ENCODE data around the gene EFCAB8. TPM values are rescaled to one million over a fixed set of nuclear protein-coding genes. Genes with fewer than 3 reads are reported as not detected.
"Not testable (repeated sequence)": the region's sequence is repeated elsewhere in the genome, so short reads cannot be mapped to it uniquely, and the experiment has no call there.

The EFCAB8 gene
- total RNA-seq, 1 donor from 2014 or later = 0.72 TPM

DNA sequence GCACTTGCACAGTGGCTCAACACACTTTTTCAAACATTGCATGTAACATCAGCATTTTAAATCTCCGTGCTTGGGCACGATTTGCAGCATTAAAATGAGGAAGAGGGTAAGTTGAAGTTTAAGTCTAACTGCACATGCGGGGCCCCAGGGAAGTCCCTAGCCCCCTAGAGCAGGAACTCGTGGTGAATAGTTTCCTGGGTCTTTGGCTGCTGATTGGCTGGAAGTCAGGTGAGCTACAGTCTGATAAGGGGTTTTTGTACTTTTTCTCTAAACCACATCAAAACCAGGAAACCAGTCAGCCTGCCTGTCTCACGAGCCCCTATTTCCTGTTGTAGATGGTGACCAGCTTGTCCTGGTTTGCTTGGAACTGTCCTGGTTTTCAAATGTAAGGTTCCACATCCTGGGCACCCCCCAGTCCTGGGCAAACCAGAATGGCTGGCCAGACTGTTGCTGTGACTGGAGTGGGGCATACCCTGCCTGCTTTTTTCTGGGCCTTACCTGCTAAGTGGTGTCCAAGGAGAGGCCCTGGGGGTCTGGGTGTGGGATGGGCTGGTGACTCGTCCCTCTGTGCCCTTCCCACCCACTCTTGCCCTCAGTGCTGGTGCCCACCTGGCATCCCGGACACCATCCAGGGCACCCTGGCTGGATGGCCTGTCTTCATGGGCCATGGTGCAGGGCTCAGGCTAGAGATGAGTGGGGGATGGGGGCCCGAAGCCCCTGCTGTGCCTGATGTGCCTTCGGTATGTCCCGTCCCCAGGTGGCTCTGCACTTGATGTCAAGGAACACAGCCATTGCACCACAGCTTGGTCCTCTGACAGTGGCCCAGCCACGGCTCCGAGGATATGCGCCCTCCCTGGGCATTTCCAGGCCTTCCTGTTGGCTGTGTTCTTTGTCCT lies 113.7 kb downstream of the EFCAB8 start:
- Histone ChIP-seq H3K27ac (peak overlapping the region; percentile 55), H3K36me3 (no peaks in the 10 kb centered on the region), H3K27me3 (no peaks in the 10 kb centered on the region), H3K4me3 (no peak overlapping the region), H3K9me3 (no peaks in the 10 kb centered on the region), H3K4me1 (peaks cover 5% of the 10 kb centered on the region)
- intact Hi-C loops (cut with DNase I) = no loop called here
- TF ChIP-seq, protein P1, sequence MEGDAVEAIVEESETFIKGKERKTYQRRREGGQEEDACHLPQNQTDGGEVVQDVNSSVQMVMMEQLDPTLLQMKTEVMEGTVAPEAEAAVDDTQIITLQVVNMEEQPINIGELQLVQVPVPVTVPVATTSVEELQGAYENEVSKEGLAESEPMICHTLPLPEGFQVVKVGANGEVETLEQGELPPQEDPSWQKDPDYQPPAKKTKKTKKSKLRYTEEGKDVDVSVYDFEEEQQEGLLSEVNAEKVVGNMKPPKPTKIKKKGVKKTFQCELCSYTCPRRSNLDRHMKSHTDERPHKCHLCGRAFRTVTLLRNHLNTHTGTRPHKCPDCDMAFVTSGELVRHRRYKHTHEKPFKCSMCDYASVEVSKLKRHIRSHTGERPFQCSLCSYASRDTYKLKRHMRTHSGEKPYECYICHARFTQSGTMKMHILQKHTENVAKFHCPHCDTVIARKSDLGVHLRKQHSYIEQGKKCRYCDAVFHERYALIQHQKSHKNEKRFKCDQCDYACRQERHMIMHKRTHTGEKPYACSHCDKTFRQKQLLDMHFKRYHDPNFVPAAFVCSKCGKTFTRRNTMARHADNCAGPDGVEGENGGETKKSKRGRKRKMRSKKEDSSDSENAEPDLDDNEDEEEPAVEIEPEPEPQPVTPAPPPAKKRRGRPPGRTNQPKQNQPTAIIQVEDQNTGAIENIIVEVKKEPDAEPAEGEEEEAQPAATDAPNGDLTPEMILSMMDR (IDR thresholded peaks at IDR 0.05) = no peak
- DNase-seq (peak; percentile 53), ATAC-seq (peak; percentile 22)

DNA sequence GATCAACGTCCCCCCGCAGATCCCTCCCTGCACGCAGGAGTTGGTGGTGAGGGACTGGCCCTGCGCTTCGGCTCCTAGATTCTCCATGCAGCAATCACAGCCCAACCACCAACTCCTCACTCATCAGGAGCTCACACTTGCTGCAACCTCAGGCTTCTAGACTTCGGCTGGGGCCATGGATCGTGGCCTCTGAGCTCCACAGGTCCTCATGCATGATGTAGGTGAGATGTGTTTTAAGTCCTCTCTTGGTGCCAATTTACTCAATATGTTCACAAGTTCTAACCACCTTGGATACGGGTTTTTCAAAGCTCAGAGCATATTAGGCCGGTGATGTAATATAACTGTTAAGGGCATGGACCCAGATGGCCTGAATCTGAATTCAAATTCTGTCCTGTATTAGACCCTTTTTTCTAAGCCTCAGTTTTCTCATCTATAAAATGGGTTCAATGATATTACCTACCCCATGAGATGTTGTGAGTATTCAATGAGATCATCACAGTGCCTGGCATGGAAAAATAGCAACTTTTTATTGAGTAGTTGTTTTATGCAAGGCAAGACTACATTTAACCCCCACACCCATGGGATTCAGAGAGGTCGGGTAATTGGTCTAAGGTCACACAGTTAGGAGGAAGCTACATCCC lies 114.5 kb downstream of the EFCAB8 start:
- no peak overlapping the region for H3K4me3 ChIP-seq
- no peaks in the 10 kb centered on the region for H3K27me3 ChIP-seq
- H3K4me1 ChIP-seq = peaks cover 5% of the 10 kb centered on the region
- DNase-seq = no peak
- TF ChIP-seq, protein P1 (IDR thresholded peaks at IDR 0.05) = no peak
- no peak overlapping the region for H3K27ac ChIP-seq
- H3K9me3 ChIP-seq = no peaks in the 10 kb centered on the region
- intact Hi-C loops (cut with DNase I) = no loop called here
- no peak for ATAC-seq
- H3K36me3 ChIP-seq = no peaks in the 10 kb centered on the region

DNA sequence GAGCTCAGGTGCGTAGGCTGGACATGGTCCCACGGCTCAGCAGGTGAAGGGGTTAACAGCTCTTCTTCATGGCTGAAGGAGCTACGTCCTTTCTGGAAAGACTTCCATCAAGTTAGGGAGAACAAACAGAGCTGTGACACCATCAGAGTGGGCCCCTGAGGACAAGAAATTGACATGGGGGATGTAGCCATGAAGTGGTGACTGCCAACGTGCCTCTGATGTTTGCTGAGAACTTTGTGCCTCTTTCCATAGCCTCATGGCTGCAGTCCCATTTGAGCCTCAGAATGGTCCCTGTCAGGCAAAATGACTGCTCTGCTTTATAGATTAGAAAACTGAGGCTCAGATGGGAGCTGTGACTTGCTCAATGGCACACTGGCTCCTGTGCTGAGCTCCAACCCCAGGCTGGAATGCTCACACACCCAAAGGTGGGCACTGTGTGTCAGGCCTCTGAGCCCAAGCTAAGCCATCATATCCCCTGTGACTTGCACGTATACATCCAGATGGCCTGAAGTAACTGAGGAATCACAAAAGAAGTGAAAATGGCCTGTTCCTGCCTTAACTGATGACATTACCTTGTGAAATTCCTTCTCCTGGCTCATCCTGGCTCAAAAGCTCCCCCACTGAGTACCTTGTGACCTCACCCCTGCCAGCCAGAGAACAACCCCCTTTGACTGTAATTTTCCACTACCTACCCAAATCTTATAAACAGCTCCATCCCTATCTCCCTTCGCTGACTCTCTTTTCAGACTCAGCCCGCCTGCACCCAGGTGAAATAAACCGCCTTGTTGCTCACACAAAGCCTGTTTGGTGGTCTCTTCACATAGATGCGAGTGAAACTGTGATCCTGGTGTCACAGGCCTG lies 115.7 kb downstream of the EFCAB8 start:
- H3K9me3 ChIP-seq; H3K27me3 ChIP-seq; H3K36me3 ChIP-seq; H3K4me3 ChIP-seq; H3K4me1 ChIP-seq; DNase-seq; intact Hi-C loops (cut with DNase I); H3K27ac ChIP-seq; ATAC-seq: not testable (repeated sequence)

GRCh38 chr20:32975121-32975520 lies 116.4 kb downstream of the EFCAB8 start:
- H3K4me1 ChIP-seq; DNase-seq; H3K27ac ChIP-seq; H3K27me3 ChIP-seq; H3K36me3 ChIP-seq; ATAC-seq; H3K4me3 ChIP-seq; intact Hi-C loops (cut with DNase I); H3K9me3 ChIP-seq: not testable (repeated sequence)

GRCh38 chr20:32975698-32976674 lies 117.3 kb downstream of the EFCAB8 start:
- H3K9me3 ChIP-seq = no peaks in the 10 kb centered on the region
- H3K4me3 ChIP-seq = no peak overlapping the region
- H3K27me3 ChIP-seq = no peaks in the 10 kb centered on the region
- H3K4me1 ChIP-seq = peaks cover 5% of the 10 kb centered on the region
- H3K36me3 ChIP-seq = no peaks in the 10 kb centered on the region
- intact Hi-C loops (cut with DNase I) = no loop called here
- no peak for ATAC-seq
- peak; percentile 46 for DNase-seq
- H3K27ac ChIP-seq = no peak overlapping the region
- TF ChIP-seq, protein P1 (IDR thresholded peaks at IDR 0.05) = no peak

DNA sequence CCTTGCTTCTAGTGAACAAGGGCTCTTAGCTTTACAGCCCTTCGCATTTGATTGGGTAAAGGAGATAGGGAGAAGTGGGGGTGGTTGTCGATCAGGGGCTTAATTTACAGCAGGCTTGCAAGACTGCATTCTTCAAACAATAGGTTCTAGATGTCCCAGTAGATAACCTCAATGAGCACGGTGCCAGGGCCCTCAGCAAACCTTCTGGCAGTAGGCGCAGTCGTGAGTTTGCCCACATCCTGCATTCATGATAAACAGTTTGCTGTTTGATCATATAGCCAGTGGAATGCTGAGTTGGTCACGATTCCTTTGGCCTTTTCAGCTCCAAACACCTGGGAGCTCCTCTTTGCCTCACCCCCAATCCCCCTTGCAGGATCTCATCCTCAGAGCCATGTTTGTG lies 118.0 kb downstream of the EFCAB8 start:
- Histone ChIP-seq H3K27ac (no peak overlapping the region), H3K27me3 (no peaks in the 10 kb centered on the region), H3K36me3 (no peaks in the 10 kb centered on the region), H3K4me3 (no peak overlapping the region), H3K9me3 (no peaks in the 10 kb centered on the region), H3K4me1 (no peaks in the 10 kb centered on the region)
- ATAC-seq (no peak), DNase-seq (no peak)
- TF ChIP-seq, protein P1 (IDR thresholded peaks at IDR 0.05) = no peak
- intact Hi-C loops (cut with DNase I) = no loop called here

Data from upper lobe of right lung (tissue), 1 donor.